PFSK-1 (cell line): ENCODE measurements around the gene TMEM59.

ENCODE experiments used
- FOXP2 ChIP-seq: optimal IDR thresholded peaks from 2 replicates; pipeline ENCODE3; 2011; ENCODE audit warnings: borderline replicate concordance, control low read depth, inconsistent platforms; ENCODE audit not compliant: insufficient read depth; ENCODE audit errors: extremely low read length, extremely low read depth
- POLR2AphosphoS5 ChIP-seq: IDR thresholded peaks from 2 replicates; pipeline ENCODE4 v1.6.1; 2012; ENCODE audit warnings: low read depth, mild to moderate bottlenecking, control low read depth, low read length, moderate library complexity
- REST ChIP-seq, 2 experiments: IDR thresholded peaks; 2 replicates each; pipeline versions ENCODE4 v1.6.1 to v1.8.0; 2011 to 2012; ENCODE audit warnings: low read depth in 2 of 2, low read length in 2 of 2, control low read depth in 1 of 2, inconsistent platforms in 1 of 2, mild to moderate bottlenecking in 1 of 2, moderate library complexity in 1 of 2; ENCODE audit not compliant: insufficient read depth in 1 of 2
- SIN3A ChIP-seq: IDR thresholded peaks from 2 replicates; pipeline ENCODE4 v1.6.1; 2012; ENCODE audit warnings: mild to moderate bottlenecking, low read length, moderate library complexity, borderline replicate concordance; ENCODE audit not compliant: insufficient read depth
- TAF1 ChIP-seq: IDR thresholded peaks from 2 replicates; pipeline ENCODE4 v1.6.1; 2012; ENCODE audit warnings: low read length, control low read depth, borderline replicate concordance; ENCODE audit not compliant: insufficient read depth

Gene TMEM59

GRCh38 chr1:54047384-54048305, 5.4 kb downstream of the TMEM59 start:
- TF ChIP-seq SIN3A (no peak), POLR2AphosphoS5 (no peak), REST (IDR thresholded peaks at IDR 0.05; ENCODE audit: insufficient read depth in 1 of 2, low read depth in 2 of 2, low read length in 2 of 2) (no peak), FOXP2 (no peak)

- no peak for TF ChIP-seq REST (IDR thresholded peaks at IDR 0.05; ENCODE audit: insufficient read depth in 1 of 2, low read depth in 2 of 2, low read length in 2 of 2)
- no peak for TF ChIP-seq SIN3A
- TF ChIP-seq FOXP2, result no peak
- TF ChIP-seq POLR2AphosphoS5, result no peak
- TF ChIP-seq TAF1, result no peak
Observed at GRCh38 chr1:54046671-54047383, 6.2 kb downstream of the TMEM59 start.

GRCh38 chr1:54045496-54045895, 7.5 kb downstream of the TMEM59 start:
- TF ChIP-seq REST (IDR thresholded peaks at IDR 0.05; ENCODE audit: insufficient read depth in 1 of 2, low read depth in 2 of 2, low read length in 2 of 2), result no peak
- no peak for TF ChIP-seq SIN3A
- no peak for TF ChIP-seq FOXP2
- TF ChIP-seq POLR2AphosphoS5, result no peak
- no peak for TF ChIP-seq TAF1

GRCh38 chr1:54041806-54042205, 11.2 kb downstream of the TMEM59 start:
- TF ChIP-seq SIN3A (no peak), FOXP2 (no peak), REST (IDR thresholded peaks at IDR 0.05; ENCODE audit: insufficient read depth in 1 of 2, low read depth in 2 of 2, low read length in 2 of 2) (no peak), TAF1 (no peak), POLR2AphosphoS5 (no peak)
